Measurements from ENCODE around the gene BCCIP. TPM values are rescaled to one million over a fixed set of nuclear protein-coding genes. Genes with fewer than 3 reads are reported as not detected.

The BCCIP gene
- total RNA-seq, 2 donors from 2014 or later = 22.5 to 49.2 TPM

DNA sequence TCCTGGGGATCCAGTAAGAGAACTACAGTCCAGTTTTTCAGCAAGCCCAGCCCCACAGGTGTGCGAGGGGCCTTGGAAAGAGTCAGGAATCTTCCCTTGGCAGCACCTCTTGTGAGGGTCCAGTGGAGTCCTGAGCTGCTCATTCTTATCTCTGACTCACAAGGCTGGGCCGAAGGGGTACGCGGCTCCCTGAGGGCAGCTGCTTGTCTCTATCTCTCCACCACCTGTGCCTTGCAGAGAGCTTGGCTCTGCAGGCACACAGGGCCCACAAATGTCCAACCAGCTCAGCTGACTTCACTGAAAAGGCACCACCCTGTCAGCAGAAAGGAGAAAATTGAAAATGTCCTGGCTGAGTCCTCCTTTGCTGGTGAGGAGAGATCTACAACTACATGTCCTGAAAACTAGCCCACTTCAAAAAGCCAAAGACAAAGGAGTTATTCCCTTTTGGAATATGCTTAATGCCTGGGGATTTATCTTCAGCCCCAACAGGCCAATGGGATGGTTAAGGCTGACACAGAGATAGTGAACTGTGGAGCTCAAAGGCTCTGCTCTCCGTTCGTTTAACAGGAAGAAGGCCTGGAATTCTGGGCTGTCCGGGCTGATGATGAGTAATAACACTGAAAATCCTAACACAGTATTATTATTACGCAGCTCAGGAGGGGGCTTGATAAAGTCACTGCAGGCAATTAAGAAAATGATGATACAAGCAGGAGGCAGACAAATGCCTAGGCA lies 23.7 kb upstream of the BCCIP start:
- H3K36me3 ChIP-seq = peaks cover 36% of the 10 kb centered on the region
- DNase-seq (ENCODE audit: low spot score) = no peak

DNA sequence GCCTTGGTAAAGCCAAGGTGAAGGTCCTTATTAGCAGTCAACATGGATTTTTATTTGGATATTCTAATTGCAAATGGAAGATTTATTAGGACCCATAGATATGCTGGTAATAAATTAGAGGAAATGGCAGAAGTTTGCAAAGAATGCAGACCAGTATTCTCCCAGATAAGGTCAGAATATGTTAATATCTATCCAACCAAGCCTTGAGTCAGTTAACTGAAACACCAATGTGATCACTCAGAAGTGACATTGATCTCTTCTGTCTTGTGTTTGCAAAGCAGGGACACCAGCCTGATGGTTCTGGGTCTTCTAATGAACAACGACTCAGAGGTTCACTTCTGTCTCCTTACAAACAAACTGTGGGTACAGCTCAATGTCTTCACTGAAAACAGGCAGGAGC lies 21.8 kb upstream of the BCCIP start:
- Histone ChIP-seq H3K27me3 (replicated peaks; ENCODE audit: insufficient read depth) (no peaks in the 10 kb centered on the region), H3K4me1 (ENCODE audit: control insufficient read depth in 1 of 2, low read depth in 2 of 2) (no peaks in the 10 kb centered on the region), H3K4me3 (no peak overlapping the region), H3K9me3 (no peaks in the 10 kb centered on the region), H3K27ac (no peak overlapping the region), H3K36me3 (peaks cover 46% of the 10 kb centered on the region)
- no peak for ATAC-seq (ENCODE audit: insufficient number of reproducible peaks, low FRiP score, low read depth)
- TF ChIP-seq, protein P1, sequence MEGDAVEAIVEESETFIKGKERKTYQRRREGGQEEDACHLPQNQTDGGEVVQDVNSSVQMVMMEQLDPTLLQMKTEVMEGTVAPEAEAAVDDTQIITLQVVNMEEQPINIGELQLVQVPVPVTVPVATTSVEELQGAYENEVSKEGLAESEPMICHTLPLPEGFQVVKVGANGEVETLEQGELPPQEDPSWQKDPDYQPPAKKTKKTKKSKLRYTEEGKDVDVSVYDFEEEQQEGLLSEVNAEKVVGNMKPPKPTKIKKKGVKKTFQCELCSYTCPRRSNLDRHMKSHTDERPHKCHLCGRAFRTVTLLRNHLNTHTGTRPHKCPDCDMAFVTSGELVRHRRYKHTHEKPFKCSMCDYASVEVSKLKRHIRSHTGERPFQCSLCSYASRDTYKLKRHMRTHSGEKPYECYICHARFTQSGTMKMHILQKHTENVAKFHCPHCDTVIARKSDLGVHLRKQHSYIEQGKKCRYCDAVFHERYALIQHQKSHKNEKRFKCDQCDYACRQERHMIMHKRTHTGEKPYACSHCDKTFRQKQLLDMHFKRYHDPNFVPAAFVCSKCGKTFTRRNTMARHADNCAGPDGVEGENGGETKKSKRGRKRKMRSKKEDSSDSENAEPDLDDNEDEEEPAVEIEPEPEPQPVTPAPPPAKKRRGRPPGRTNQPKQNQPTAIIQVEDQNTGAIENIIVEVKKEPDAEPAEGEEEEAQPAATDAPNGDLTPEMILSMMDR (IDR thresholded peaks at IDR 0.05) = no peak
- no peak for DNase-seq (ENCODE audit: low spot score)

More for the DNA sequence above, 23.7 kb upstream of the BCCIP start:
- Histone ChIP-seq H3K4me3 (no peak overlapping the region), H3K9me3 (no peaks in the 10 kb centered on the region), H3K27me3 (replicated peaks; ENCODE audit: insufficient read depth) (no peaks in the 10 kb centered on the region), H3K27ac (no peak overlapping the region), H3K4me1 (ENCODE audit: control insufficient read depth in 1 of 2, low read depth in 2 of 2) (no peaks in the 10 kb centered on the region)
- ATAC-seq (ENCODE audit: insufficient number of reproducible peaks, low FRiP score, low read depth) = no peak
- TF ChIP-seq, protein P1 (IDR thresholded peaks at IDR 0.05) = no peak

DNA sequence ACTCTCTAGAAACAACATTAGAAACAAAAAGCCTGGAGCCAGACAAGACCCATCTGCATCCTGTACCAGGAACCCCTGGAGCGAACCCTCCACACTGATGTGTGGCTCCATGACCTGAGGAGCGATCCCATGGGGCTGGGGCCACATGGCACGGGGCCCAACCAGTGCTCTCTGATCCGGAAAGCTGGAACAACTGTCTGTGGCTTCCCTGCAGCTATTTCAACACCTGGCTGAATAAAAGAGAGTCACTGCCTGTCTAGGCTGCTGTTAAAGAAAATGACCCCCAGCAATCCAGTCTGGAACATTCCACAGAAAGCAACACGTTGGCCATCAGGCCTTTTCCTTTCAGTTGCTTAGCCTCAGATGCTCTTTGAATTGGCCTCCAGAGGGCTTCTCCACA lies 21.2 kb upstream of the BCCIP start:
- no peaks in the 10 kb centered on the region for H3K9me3 ChIP-seq
- no peak overlapping the region for H3K27ac ChIP-seq
- H3K4me3 ChIP-seq = no peak overlapping the region
- peaks cover 46% of the 10 kb centered on the region for H3K36me3 ChIP-seq
- DNase-seq (ENCODE audit: low spot score) (no peak), ATAC-seq (ENCODE audit: insufficient number of reproducible peaks, low FRiP score, low read depth) (no peak)
- TF ChIP-seq, protein P1 (IDR thresholded peaks at IDR 0.05) = no peak
- no peaks in the 10 kb centered on the region for H3K4me1 ChIP-seq (ENCODE audit: control insufficient read depth in 1 of 2, low read depth in 2 of 2)
- H3K27me3 ChIP-seq (replicated peaks; ENCODE audit: insufficient read depth) = no peaks in the 10 kb centered on the region

DNA sequence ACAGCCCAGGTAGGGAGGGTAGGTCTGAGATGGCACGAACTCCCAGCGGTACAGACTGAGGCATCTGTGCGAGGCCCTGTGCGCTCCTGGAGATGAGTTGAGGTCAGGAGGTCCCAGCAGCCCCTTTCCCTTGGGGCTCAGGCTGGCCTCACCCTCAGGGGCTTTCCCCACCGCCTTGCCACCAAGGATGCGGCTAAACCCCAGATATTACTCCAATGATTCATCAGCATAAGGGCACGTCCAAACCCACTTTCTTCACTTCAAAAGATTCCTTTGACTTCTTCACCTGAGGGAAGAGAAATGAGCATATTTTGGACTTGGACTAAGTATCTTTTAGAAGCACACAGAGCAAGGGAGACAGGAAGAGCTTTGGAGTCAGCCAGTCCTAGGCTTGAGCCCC lies 20.6 kb upstream of the BCCIP start:
- H3K9me3 ChIP-seq = no peaks in the 10 kb centered on the region
- peaks cover 44% of the 10 kb centered on the region for H3K36me3 ChIP-seq
- TF ChIP-seq, protein P1 (IDR thresholded peaks at IDR 0.05) = no peak
- no peaks in the 10 kb centered on the region for H3K4me1 ChIP-seq (ENCODE audit: control insufficient read depth in 1 of 2, low read depth in 2 of 2)
- DNase-seq (ENCODE audit: low spot score) (no peak), ATAC-seq (ENCODE audit: insufficient number of reproducible peaks, low FRiP score, low read depth) (no peak)
- H3K4me3 ChIP-seq = no peak overlapping the region
- no peak overlapping the region for H3K27ac ChIP-seq
- no peaks in the 10 kb centered on the region for H3K27me3 ChIP-seq (replicated peaks; ENCODE audit: insufficient read depth)

DNA sequence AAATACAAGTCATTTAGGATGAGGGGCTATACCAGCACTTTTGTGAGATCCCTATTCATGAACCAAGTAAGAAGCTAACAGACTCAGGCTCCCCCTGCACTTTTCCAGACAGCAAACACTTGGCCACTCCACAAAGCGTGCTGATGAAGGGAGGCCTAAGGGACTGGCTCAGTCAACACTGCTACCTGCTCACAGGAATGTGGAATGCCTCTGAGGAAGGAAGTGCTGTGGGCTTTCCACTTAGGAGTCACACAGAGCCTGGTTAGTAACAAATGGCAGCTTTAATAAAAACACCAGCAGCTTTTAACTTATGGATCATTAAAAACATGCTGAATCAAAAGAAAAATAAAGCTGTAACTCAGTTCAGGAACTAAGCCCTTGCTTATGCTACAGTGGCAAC lies 15.3 kb upstream of the BCCIP start:
- Histone ChIP-seq H3K4me1 (ENCODE audit: control insufficient read depth in 1 of 2, low read depth in 2 of 2) (no peaks in the 10 kb centered on the region), H3K36me3 (peaks cover 45% of the 10 kb centered on the region), H3K27me3 (replicated peaks; ENCODE audit: insufficient read depth) (no peaks in the 10 kb centered on the region), H3K27ac (no peak overlapping the region), H3K4me3 (no peak overlapping the region), H3K9me3 (no peaks in the 10 kb centered on the region)
- TF ChIP-seq, protein P1 (IDR thresholded peaks at IDR 0.05) = no peak
- no peak for ATAC-seq (ENCODE audit: insufficient number of reproducible peaks, low FRiP score, low read depth)
- DNase-seq (ENCODE audit: low spot score) = no peak
